Aorta (tissue), 5 donors: ENCODE results near the gene FBXW12. TPM values are rescaled to one million over a fixed set of nuclear protein-coding genes. Genes with fewer than 3 reads are reported as not detected.

Experiments used
- ATAC-seq: fragments of 200-7000 bp; cut with Tn5 transposase; one replicate; pipeline ENCODE4 v1.9.1; 2022; ENCODE audit warnings: moderate library complexity; ENCODE audit not compliant: low FRiP score
- DNase-seq, 2 donors: peaks; one replicate each; pipeline ENCODE4 v3.0.0-alpha.2; 2020
- H3K27ac ChIP-seq, 2 donors: one replicate each; pipeline ENCODE4 v1.5.1; 2013; ENCODE audit warnings: low read length in 2 of 2, mild to moderate bottlenecking in 2 of 2, moderate library complexity in 2 of 2, control low read depth in 1 of 2, inconsistent platforms in 1 of 2, low read depth in 1 of 2
- H3K27me3 ChIP-seq, 2 donors: one replicate each; pipeline ENCODE4 v1.6.1; 2013; ENCODE audit warnings: control low read depth in 1 of 2, low read length in 1 of 2, mild to moderate bottlenecking in 1 of 2, moderate library complexity in 1 of 2; ENCODE audit not compliant: insufficient read depth in 2 of 2, control insufficient read depth in 1 of 2
- H3K36me3 ChIP-seq, 2 donors: one replicate each; pipeline ENCODE4 v1.6.1; 2013; ENCODE audit warnings: control low read depth in 1 of 2, low read length in 1 of 2, mild to moderate bottlenecking in 1 of 2; ENCODE audit not compliant: insufficient read depth in 2 of 2, control insufficient read depth in 1 of 2
- H3K4me1 ChIP-seq, 2 donors: one replicate each; pipeline ENCODE4 v1.6.1; 2013; ENCODE audit warnings: low read length in 2 of 2, control low read depth in 1 of 2, mild to moderate bottlenecking in 1 of 2, moderate library complexity in 1 of 2; ENCODE audit not compliant: insufficient read depth in 2 of 2, control insufficient read depth in 1 of 2
- H3K4me3 ChIP-seq, 2 donors: one replicate each; pipeline ENCODE4 v1.5.1; 2013; ENCODE audit warnings: low read length in 2 of 2, control low read depth in 1 of 2, mild to moderate bottlenecking in 1 of 2
- H3K9me3 ChIP-seq: one replicate; pipeline ENCODE4 v1.6.1; 2013; ENCODE audit warnings: mild to moderate bottlenecking, low read length; ENCODE audit not compliant: control insufficient read depth
- WGBS, 2 donors: extraction: QIAGEN DNeasy Blood & Tissue Kit; methylation state at CpG; one replicate each; pipeline ENCODE4 v1.1.7; 2013; 5-methylcytosine and 5-hydroxymethylcytosine counted together
- intact Hi-C, 2 donors: fragments of 100-400 bp; cut with DNase I; formaldehyde crosslinking; loops; one replicate each; pipeline versions ENCODE4 v1.14.2 to v1.15.0; 2022
- polyA plus RNA-seq, 2 donors: library from polyadenylated mRNA; stranded (reverse); fragments of 200-250 nt; gene quantifications; one replicate each; pipeline ENCODE4 v1.2.3, GENCODE V29; 2013
- total RNA-seq, 2 donors: library from RNA; stranded (reverse); fragmentation: NEBNext Ultra II Directional; extraction: Animal tissue kit (Norgen Biotek cat#: 25700); gene quantifications; one replicate each; pipeline ENCODE4 v1.2.1, GENCODE V29; 2021
- donor health status: healthy with polysubstance abuse.
- donor health status: Bipolar disorder and iron deficiency.
- donor health status: DM: no; HTN: no; CAD: no.
- donor health status: DM: no; HTN: no; CAD: no.
- donor health status: DM: yes; HTN: yes; CAD: no.

FBXW12 gene
- total and polyA plus RNA-seq, 4 donors, result not detected

DNA sequence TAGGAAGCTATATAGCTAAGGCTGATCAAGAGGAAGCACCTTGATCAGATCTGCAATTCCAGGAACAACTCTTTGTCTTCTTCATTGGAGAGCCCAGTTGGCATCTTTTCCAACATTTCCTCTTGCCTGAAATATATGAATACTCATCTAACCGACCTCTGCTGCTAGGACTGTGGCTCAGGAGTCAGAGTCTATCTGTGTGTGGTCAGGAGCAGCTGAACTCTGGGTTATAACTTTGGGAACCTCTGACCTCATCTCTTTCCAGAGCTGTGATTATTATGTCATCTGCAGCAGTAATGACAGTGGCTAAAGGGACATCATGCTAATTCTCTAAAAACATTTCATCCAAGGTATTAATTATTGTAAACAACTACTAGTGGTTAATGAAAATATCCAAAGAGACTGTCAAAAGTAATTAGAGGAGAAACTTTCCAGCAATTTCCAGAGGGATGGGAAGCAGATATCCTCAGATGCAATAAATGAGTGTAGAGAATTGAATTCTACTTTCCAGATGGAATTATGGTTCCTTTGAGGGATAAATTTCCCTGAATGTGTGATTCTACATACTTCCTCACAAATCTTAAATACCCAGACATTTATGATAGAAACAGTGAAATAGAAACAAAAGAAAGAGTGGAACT lies 27.0 kb upstream of the FBXW12 start:
- DNase-seq (no peak), ATAC-seq (no peak)
- no peaks in the 10 kb centered on the region for H3K4me1 ChIP-seq
- no peaks in the 10 kb centered on the region for H3K36me3 ChIP-seq
- intact Hi-C loops, result no loop called here
- H3K27ac ChIP-seq, result no peak overlapping the region
- H3K4me3 ChIP-seq, result no peak overlapping the region
- no peaks in the 10 kb centered on the region for H3K9me3 ChIP-seq
- no peaks in the 10 kb centered on the region for H3K27me3 ChIP-seq
- WGBS, 2 donors, result 42 to 51% methylated on average over 1 of the region's 1 CpG

DNA sequence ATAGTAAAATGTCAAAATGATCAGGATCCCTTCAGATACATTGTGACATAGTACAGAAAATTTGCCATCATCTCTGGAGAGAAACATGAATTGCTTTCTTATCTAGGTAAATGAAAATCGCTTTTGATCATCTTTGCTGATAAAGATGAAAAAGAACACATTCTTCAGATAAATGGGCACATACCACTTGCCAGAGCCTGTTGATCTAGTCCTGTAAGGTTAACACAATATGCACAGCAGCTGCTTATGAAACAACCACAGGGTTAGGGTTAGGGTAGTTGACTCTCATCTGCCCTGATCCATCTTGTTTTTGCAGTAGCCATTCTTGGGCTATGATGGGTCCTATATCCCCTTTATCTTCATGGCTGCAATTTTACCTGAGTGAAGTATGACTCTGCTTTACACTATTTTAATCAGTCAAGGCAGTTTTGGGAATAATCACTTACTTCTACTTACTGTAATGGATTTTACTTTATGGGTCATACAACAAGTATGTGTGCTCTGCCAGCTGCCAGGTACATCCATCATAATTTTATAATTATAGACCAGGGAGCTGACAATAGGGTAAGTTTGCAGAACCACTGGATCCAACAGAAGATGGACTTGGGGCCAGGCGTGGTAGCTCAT lies 26.0 kb upstream of the FBXW12 start:
- 85 to 90% methylated on average over 2 of the region's 2 CpGs for WGBS, 2 donors
- Histone ChIP-seq H3K4me1 (no peaks in the 10 kb centered on the region), H3K9me3 (no peaks in the 10 kb centered on the region), H3K36me3 (no peaks in the 10 kb centered on the region), H3K4me3 (no peak overlapping the region), H3K27me3 (no peaks in the 10 kb centered on the region), H3K27ac (no peak overlapping the region)
- DNase-seq, result no peak
- no peak for ATAC-seq
- intact Hi-C loops, result no loop called here

DNA sequence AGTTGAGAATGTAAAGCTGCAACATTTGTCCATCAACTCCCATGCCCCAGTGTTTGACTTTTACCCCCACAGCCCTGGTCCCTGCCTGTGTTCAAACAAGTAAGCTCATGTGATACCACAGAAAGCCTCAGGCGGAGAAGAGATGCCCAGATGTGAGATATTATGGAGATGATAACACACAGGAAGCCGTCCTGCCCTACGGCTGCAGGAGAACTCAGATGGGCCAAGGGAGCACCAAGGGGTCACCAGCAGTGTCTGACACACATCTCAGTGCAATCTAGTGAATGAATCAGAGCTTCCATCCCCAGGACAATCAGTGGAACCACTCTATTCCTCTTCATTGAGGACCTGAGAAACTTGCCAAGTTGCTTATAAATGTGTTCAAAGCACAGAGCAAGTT lies 24.5 kb upstream of the FBXW12 start:
- Histone ChIP-seq H3K4me3 (no peak overlapping the region), H3K4me1 (no peaks in the 10 kb centered on the region), H3K36me3 (no peaks in the 10 kb centered on the region), H3K9me3 (no peaks in the 10 kb centered on the region), H3K27ac (no peak overlapping the region), H3K27me3 (no peaks in the 10 kb centered on the region)
- DNase-seq (no peak), ATAC-seq (no peak)
- WGBS, 2 donors, result 91 to 92% methylated on average over 3 of the region's 3 CpGs
- intact Hi-C loops, result no loop called here

DNA sequence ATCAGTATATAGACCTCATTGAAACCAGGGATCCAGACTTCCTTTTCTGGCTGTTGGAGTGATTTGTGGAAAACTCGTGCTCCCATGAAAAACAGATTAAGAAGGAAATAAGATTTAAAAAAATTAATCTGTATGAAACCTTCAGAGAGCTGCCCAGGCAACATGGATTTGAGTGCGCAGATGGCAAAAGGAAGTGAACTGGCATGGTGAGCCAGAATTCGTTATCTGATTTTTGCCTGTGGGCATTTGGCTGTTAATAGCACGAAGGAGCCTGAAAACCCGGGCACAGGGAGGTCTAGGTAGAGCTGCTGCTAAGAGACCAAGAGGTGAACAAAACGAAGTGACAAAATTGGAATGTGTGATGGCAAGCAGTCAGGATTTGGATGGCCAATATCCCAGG lies 19.5 kb upstream of the FBXW12 start:
- 41 to 50% methylated on average over 6 of the region's 6 CpGs for WGBS, 2 donors
- H3K9me3 ChIP-seq, result no peaks in the 10 kb centered on the region
- H3K4me1 ChIP-seq, result no peaks in the 10 kb centered on the region
- H3K4me3 ChIP-seq, result no peak overlapping the region
- no peaks in the 10 kb centered on the region for H3K36me3 ChIP-seq
- intact Hi-C loops, result no loop called here
- no peaks in the 10 kb centered on the region for H3K27me3 ChIP-seq
- no peak for DNase-seq
- H3K27ac ChIP-seq, result no peak overlapping the region
- ATAC-seq, result no peak

DNA sequence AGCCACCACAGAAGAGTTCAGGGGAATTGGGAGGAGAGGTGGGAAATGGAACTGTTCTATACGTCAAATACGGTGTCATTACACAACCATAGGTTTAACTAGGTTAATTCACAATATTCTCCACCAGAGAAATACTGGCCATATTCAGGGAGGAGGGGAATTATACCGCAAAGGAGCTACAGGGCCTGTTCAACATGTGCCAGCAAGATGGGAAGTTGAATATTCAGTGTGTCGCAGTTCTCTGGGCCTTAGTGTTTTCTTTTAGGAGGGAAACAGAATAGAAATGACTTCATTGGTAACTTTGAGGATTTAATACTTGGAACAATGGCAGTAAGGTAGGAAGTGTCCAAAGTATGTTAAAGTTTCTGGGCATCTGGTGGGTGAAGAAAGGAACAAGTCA lies 18.0 kb upstream of the FBXW12 start:
- WGBS, 2 donors, result 92 to 93% methylated on average over 4 of the region's 4 CpGs
- Histone ChIP-seq H3K4me3 (no peak overlapping the region), H3K4me1 (no peaks in the 10 kb centered on the region), H3K27me3 (no peaks in the 10 kb centered on the region), H3K27ac (no peak overlapping the region), H3K9me3 (no peaks in the 10 kb centered on the region), H3K36me3 (no peaks in the 10 kb centered on the region)
- ATAC-seq, result no peak
- no peak for DNase-seq
- intact Hi-C loops, result no loop called here

DNA sequence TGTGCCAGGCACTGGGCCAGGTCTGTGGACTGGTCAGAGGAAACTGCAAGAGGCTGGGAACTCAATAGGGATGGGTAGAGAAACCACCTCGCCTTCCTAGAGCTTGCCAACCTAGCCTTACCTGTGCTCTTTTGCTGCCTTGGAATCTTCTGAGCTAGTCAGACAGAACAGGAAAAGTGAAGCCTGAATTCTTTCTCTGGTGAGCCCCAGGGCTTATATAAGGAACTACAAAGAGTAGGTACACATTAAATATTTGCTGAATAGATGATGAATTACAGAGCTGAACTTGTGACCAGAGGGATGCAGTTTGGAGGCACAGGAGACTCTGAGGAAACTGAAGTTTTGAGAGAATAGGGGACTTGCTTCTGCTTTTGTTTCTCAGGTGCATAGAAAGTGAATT lies 15.6 kb upstream of the FBXW12 start:
- H3K9me3 ChIP-seq, result no peaks in the 10 kb centered on the region
- WGBS, 2 donors, result 82 to 86% methylated on average over 1 of the region's 1 CpG
- ATAC-seq (no peak), DNase-seq (no peak)
- H3K27me3 ChIP-seq, result no peaks in the 10 kb centered on the region
- intact Hi-C loops, result no loop called here
- H3K27ac ChIP-seq, result no peak overlapping the region
- no peaks in the 10 kb centered on the region for H3K4me1 ChIP-seq
- H3K4me3 ChIP-seq, result no peak overlapping the region
- H3K36me3 ChIP-seq, result no peaks in the 10 kb centered on the region

DNA sequence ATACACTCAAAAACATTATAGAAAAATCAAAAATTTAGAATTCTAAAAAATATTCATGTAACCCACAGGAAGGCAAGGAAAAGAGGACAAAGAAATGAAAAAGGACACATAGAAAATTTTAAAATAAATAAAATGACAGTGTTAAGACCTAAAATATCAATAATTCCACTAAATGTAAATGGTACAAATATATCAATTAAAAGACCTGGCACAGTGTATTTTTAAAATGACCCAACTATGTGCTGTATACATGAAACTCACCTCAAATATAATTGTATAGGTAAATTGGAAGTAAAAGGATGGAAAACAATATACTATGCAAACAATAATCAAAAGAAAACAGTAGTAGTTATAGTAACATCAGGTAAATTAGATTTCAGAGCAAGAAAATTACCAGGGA lies 10.1 kb upstream of the FBXW12 start:
- Histone ChIP-seq H3K4me1 (no peaks in the 10 kb centered on the region), H3K9me3 (no peaks in the 10 kb centered on the region), H3K4me3 (no peak overlapping the region), H3K27me3 (no peaks in the 10 kb centered on the region), H3K27ac (no peak overlapping the region), H3K36me3 (no peaks in the 10 kb centered on the region)
- intact Hi-C loops, result no loop called here
- no peak for DNase-seq
- no peak for ATAC-seq

DNA sequence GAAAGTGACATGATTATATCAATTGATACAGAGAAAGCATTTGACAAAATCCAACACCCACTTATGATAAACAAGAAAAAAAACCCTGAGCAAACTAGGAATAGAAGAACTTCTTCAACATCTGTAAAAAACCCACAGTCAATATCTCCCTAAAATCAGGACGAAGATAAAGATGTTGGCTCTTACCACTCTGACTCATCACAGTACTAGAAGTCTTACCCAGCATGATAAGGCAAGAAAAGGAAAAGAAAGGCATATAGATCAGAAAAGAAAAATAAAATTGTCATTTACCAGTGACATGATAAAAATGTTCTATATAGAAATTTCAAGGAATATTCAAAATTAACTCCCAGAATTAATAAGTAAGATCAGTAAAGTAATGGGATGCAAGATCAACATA lies 7.2 kb upstream of the FBXW12 start:
- ATAC-seq (no peak), DNase-seq (no peak)
- WGBS, 2 donors, result 54 to 59% methylated on average over 1 of the region's 1 CpG
- no peaks in the 10 kb centered on the region for H3K36me3 ChIP-seq
- H3K9me3 ChIP-seq, result no peaks in the 10 kb centered on the region
- intact Hi-C loops, result no loop called here
- H3K27me3 ChIP-seq, result no peaks in the 10 kb centered on the region
- H3K4me1 ChIP-seq, result no peaks in the 10 kb centered on the region
- no peak overlapping the region for H3K27ac ChIP-seq
- H3K4me3 ChIP-seq, result no peak overlapping the region

DNA sequence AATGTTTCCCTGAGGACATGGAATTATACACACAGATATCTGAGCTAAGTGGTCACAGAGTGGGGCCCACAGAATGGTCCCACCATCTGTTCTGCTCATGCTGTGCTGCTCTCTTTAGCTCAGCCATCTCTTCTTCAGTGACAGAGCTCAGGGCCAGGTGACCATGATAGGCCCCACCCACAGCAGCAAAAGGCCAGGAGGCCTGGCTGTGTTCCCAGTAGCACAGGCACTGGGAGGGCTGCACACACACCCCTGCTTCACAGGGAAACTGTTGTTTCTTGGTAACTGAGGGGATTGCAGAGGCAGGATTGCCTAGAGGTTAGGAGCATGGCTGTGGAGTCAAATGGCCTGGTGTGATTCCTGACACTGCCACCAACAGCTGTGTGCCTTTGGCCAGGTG lies 4.8 kb upstream of the FBXW12 start:
- H3K4me1 ChIP-seq, result no peaks in the 10 kb centered on the region
- no peaks in the 10 kb centered on the region for H3K36me3 ChIP-seq
- H3K27ac ChIP-seq, result no peak overlapping the region
- DNase-seq (no peak), ATAC-seq (no peak)
- H3K4me3 ChIP-seq, result no peak overlapping the region
- H3K9me3 ChIP-seq, result no peaks in the 10 kb centered on the region
- H3K27me3 ChIP-seq, result no peaks in the 10 kb centered on the region
- intact Hi-C loops, result no loop called here
